ENCODE measurements around the gene CYP27A1. TPM values are rescaled to one million over a fixed set of nuclear protein-coding genes. Genes with fewer than 3 reads are reported as not detected.

The CYP27A1 gene
- total and polyA plus RNA-seq, 2 of the 8 experiments (the other 6 are each of a cell fraction or from before 2014, with no cell fraction given), result 5.4 to 14.7 TPM

- TF ChIP-seq HDAC2 (IDR thresholded peaks at IDR 0.05; ENCODE audit: borderline replicate concordance in 1 of 2, low read depth in 2 of 2, low read length in 2 of 2) (no peak), SUZ12 (IDR thresholded peaks at IDR 0.05; ENCODE audit: low read length) (no peak), TEAD4 (IDR thresholded peaks at IDR 0.05; ENCODE audit: low read depth, low read length) (no peak), CTCF (IDR thresholded peaks at IDR 0.05; ENCODE audit: control extremely low read depth in 1 of 3, insufficient read depth in 1 of 3, low read depth in 1 of 3, low read length in 3 of 3) (no peak), TCF12 (IDR thresholded peaks at IDR 0.05; ENCODE audit: low read depth, low read length) (no peak), CHD2 (IDR thresholded peaks at IDR 0.05; ENCODE audit: low read length) (no peak), HDAC6 (IDR thresholded peaks at IDR 0.05; ENCODE audit: low read depth, low read length) (no peak), KDM4A (IDR thresholded peaks at IDR 0.05; ENCODE audit: low read depth, low read length, severe bottlenecking) (no peak), CEBPB (IDR thresholded peaks at IDR 0.05; ENCODE audit: low read depth, low read length) (no peak), SP2 (IDR thresholded peaks at IDR 0.05; ENCODE audit: low read length) (no peak), GTF2F1 (IDR thresholded peaks at IDR 0.05; ENCODE audit: borderline replicate concordance, low read depth, low read length) (no peak)
- DNase-seq (ENCODE audit: low read depth in 1 of 2, low spot score in 2 of 2), result no peak
- Histone ChIP-seq H2BK5ac (ENCODE audit: low read depth, low read length) (no peak overlapping the region), H3K27ac (ENCODE audit: low read depth, low read length) (no peak overlapping the region), H3K79me2 (ENCODE audit: control insufficient read depth in 1 of 2, insufficient read depth in 2 of 2, low read length in 2 of 2) (no peaks in the 10 kb centered on the region), H3K27me3 (replicated peaks in 1 of 4; ENCODE audit: control insufficient read depth in 3 of 4, extremely low read depth in 1 of 4, insufficient read depth in 3 of 4, low read length in 3 of 4) (no peaks in the 10 kb centered on the region), H3K18ac (ENCODE audit: extremely low read depth, low read length) (no peak overlapping the region), H3K14ac (ENCODE audit: insufficient read length) (no peak overlapping the region), H4K5ac (ENCODE audit: insufficient read length, low read depth, low read length) (no peak overlapping the region), H2AK5ac (ENCODE audit: low read depth, low read length) (no peak overlapping the region), H3K4me3 (ENCODE audit: extremely low read depth in 1 of 4, insufficient read depth in 2 of 4, low read depth in 3 of 4, low read length in 4 of 4) (no peak overlapping the region), H2AFZ (ENCODE audit: low read length) (no peak overlapping the region), H3K4me1 (replicated peaks in 1 of 4; ENCODE audit: control insufficient read depth in 3 of 4, insufficient read depth in 4 of 4, low read length in 3 of 4) (no peaks in the 10 kb centered on the region), H4K20me1 (replicated peaks in 1 of 2; ENCODE audit: control insufficient read depth in 1 of 2, insufficient read depth in 2 of 2, low read length in 2 of 2) (peaks cover 2 to 3% of the 10 kb centered on the region in 2 experiments), H3K4ac (replicated peaks; ENCODE audit: insufficient read length, low read depth, low read length) (no peak overlapping the region), H3K79me1 (ENCODE audit: low read depth, low read length) (no peaks in the 10 kb centered on the region), H3K23me2 (ENCODE audit: low read depth, low read length) (no peaks in the 10 kb centered on the region), H3K9me3 (ENCODE audit: insufficient read depth in 2 of 2, low read depth in 1 of 2, low read length in 1 of 2) (no peaks in the 10 kb centered on the region), H3K4me2 (ENCODE audit: insufficient read depth in 1 of 2, low read depth in 2 of 2, low read length in 2 of 2) (no peak overlapping the region), H3K9ac (replicated peaks in 1 of 4; ENCODE audit: extremely low read depth in 1 of 4, low read depth in 3 of 4, low read length in 3 of 4) (no peak overlapping the region), H2BK15ac (ENCODE audit: low read length) (no peak overlapping the region), H4K8ac (ENCODE audit: extremely low read depth, insufficient read depth, low read length) (no peak overlapping the region), H3K23ac (ENCODE audit: insufficient read length) (no peak overlapping the region), H4K91ac (replicated peaks; ENCODE audit: insufficient read length, low read length) (no peak overlapping the region), H3K56ac (replicated peaks; ENCODE audit: insufficient read length, low read depth, low read length) (no peak overlapping the region), H2BK20ac (ENCODE audit: low read length) (no peak overlapping the region), H2BK12ac (ENCODE audit: low read depth, low read length) (no peak overlapping the region), H2BK120ac (replicated peaks; ENCODE audit: low read depth, low read length) (no peak overlapping the region), H3K36me3 (ENCODE audit: control insufficient read depth in 2 of 4, insufficient read depth in 4 of 4, low read length in 3 of 4) (peaks cover 20 to 79% (median 54%) of the 10 kb centered on the region in 4 experiments)
- no peak for FAIRE-seq
- POLR2A ChIA-PET (ENCODE audit: partially characterized antibody), result interaction anchor here (1.4 kb wide), 1 partner anchor 11 kb away, joined by 6 read pairs; no protein-coding TSS in a partner anchor
- 91% methylated on average over 10 of the region's 10 CpGs; no CpG with 5 or more reads in 1 of the 2 experiments for WGBS, 2 experiments (ENCODE audit: extremely low coverage in 1 of 2, insufficient coverage in 1 of 2, insufficient read length in 1 of 2, insufficient replicate concordance in 2 of 2, low coverage in 1 of 2, low lambda C conversion rate in 2 of 2, missing lambda C conversion rate in 1 of 2)
- CTCF ChIA-PET (ENCODE audit: partially characterized antibody), result interaction anchor here (1.0 to 7.8 kb wide), 5 partner anchors 11 to 101 kb away, joined by 3 to 39 read pairs (median 5); no protein-coding TSS in a partner anchor
Measured at GRCh38 chr2:218746960-218747359, 35.0 kb upstream of the CYP27A1 start.
